NCI-H2171 (cell line): Measurements from ENCODE around the gene STIM1.

ENCODE experiments used
- DNase-seq: peaks from one replicate; lab custom pipeline; 2025; lab: John Stamatoyannopoulos, UW

STIM1 gene

GRCh38 chr11:4068962-4069361 lies 213.5 kb downstream of the STIM1 start:
- no peak for DNase-seq

GRCh38 chr11:4071325-4071724 lies 215.9 kb downstream of the STIM1 start:
- no peak for DNase-seq

GRCh38 chr11:4071914-4072313 lies 216.4 kb downstream of the STIM1 start:
- DNase-seq, result no peak

GRCh38 chr11:4072668-4073285 lies 217.3 kb downstream of the STIM1 start:
- peak; percentile 17 for DNase-seq

- no peak for DNase-seq
Measured at GRCh38 chr11:4074266-4074665, 218.8 kb downstream of the STIM1 start.

GRCh38 chr11:4076774-4077173 lies 221.3 kb downstream of the STIM1 start:
- peak; percentile 9 for DNase-seq

GRCh38 chr11:4083198-4083597 lies 227.7 kb downstream of the STIM1 start:
- DNase-seq, result no peak

- no peak for DNase-seq
Measured at GRCh38 chr11:4084406-4085125, 229.1 kb downstream of the STIM1 start.

GRCh38 chr11:4085575-4085974 lies 230.1 kb downstream of the STIM1 start:
- no peak for DNase-seq

GRCh38 chr11:4086575-4087353 lies 231.3 kb downstream of the STIM1 start:
- DNase-seq, result no peak

- no peak for DNase-seq
Measured at GRCh38 chr11:4087551-4087950, 232.1 kb downstream of the STIM1 start.

GRCh38 chr11:4090258-4090657 lies 234.8 kb downstream of the STIM1 start:
- no peak for DNase-seq

- no peak for DNase-seq
Measured at GRCh38 chr11:4092026-4092425, 236.6 kb downstream of the STIM1 start.

- no peak for DNase-seq
Measured at GRCh38 chr11:4093519-4094347, 238.3 kb downstream of the STIM1 start.

GRCh38 chr11:4094348-4095291 lies 239.2 kb downstream of the STIM1 start, which contains the start of gene RRM1:
TSS of gene RRM1 (plus strand) at chr11:4094799. CDS start at chr11:4095013, 214 bp downstream.
- peak; percentile 89 for DNase-seq

- no peak for DNase-seq
Measured at GRCh38 chr11:4095509-4096230, 240.2 kb downstream of the STIM1 start.

GRCh38 chr11:4098026-4098621 lies 242.7 kb downstream of the STIM1 start:
- no peak for DNase-seq

- no peak for DNase-seq
Measured at GRCh38 chr11:4102711-4103110, 247.2 kb downstream of the STIM1 start.

- no peak for DNase-seq
Measured at GRCh38 chr11:4103269-4103668, 247.8 kb downstream of the STIM1 start.

GRCh38 chr11:4105916-4106315 lies 250.5 kb downstream of the STIM1 start:
- DNase-seq, result no peak
